ENCODE measurements around the gene DDI1. TPM values are rescaled to one million over a fixed set of nuclear protein-coding genes. Genes with fewer than 3 reads are reported as not detected.
"Not testable (repeated sequence)": the region's sequence is repeated elsewhere in the genome, so short reads cannot be mapped to it uniquely, and the experiment has no call there.

DDI1 gene
- polyA plus RNA-seq, 4 donors = not detected

DNA sequence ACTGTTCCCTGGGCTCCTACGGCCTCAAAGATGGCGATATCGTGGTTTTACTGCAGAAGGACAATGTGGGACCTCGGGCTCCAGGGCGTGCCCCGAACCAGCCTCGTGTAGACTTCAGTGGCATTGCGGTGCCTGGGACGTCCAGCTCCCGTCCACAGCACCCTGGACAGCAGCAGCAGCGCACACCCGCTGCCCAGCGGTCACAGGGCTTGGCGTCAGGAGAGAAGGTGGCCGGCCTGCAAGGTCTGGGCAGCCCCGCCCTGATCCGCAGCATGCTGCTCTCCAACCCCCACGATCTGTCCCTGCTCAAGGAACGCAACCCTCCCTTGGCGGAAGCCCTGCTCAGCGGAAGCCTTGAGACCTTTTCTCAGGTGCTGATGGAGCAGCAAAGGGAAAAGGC lies 555 bp downstream of the DDI1 start:
- DNase-seq (ENCODE audit: low read depth in 4 of 4, low spot score in 3 of 4) = no peak

DNA sequence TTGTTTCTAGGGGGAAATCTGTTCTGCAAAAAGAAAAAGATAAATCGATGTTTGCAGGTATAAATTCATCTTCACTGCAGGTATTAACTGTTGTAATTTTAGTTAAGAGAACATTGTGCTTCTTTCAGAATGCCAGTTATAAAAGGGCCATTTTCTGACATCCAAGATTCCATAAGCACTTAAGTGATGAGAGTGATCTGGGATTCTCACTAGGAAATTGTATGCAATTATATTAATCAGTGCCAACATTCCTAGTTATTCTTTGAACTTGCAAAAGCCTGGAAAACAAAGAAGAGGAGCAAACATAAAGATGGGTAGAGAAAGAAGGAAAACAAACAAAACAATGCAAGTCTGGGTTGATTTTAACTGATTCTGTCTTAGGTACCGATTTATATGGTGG lies 5.4 kb downstream of the DDI1 start:
- DNase-seq (ENCODE audit: low read depth in 4 of 4, low spot score in 3 of 4) = no peak

DNA sequence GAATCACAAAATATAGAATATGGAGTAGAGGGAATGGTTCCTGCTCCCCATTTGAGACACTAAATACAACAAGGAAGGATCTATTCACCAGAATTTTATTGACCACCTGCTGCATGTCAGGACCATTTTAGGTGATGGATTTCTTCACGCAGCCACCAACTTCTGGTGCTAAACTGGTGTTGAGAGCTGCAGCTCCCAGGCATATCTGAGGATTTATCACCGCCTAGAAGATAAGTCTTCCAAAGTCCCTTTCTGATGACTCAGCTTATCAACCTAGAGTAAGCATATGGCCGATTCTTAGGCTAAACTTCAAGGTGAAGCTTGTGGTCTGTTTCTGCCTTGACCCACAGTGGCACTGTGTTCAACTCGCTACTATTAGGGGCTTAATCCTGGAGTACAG lies 6.7 kb downstream of the DDI1 start:
- no peak for DNase-seq (ENCODE audit: low read depth in 4 of 4, low spot score in 3 of 4)

DNA sequence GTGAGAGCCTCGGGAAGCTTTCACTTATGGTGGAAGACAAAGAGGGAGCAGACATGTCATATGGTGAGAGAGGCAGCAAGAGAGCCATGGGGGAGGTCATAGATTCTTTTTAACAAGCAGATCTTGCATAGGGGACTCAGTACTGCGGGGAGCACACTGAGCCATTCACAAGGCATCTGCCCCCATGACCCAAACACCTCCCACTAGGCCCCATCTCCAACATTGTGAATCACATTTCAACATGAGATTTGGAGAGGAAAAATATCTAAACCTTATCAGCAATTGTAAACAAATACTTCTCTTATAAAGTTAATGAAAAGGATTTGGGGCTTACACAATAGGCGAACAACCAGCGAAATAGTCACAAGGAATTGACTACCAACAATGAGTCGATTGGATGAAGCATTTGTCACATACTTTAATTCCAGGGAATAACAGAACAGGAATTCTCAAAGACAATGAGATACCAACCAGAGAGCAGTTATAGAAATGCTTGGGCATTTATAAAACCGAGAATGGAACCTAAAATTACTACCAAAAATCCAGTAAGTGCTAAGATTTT lies 7.3 kb downstream of the DDI1 start:
- no peak for DNase-seq (ENCODE audit: low read depth in 4 of 4, low spot score in 3 of 4)

DNA sequence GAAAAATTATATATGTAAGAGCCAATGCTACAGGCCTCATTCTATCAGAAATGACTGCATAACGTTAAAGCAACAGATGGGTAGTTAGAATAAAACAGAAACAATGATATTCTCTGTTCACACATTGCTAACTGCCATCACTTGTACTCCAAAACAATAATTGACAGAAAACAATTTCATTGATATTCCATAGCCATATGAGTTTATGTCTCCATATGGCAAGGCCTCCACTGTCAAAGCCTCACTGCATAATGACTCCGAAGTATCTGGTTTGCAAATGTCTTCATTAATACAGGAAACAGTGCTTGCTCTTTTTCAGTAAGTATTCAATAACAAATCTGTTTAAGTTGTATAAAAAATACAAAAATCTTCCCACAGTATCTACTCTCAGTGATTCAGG lies 9.9 kb downstream of the DDI1 start:
- no peak for DNase-seq (ENCODE audit: low read depth in 4 of 4, low spot score in 3 of 4)

DNA sequence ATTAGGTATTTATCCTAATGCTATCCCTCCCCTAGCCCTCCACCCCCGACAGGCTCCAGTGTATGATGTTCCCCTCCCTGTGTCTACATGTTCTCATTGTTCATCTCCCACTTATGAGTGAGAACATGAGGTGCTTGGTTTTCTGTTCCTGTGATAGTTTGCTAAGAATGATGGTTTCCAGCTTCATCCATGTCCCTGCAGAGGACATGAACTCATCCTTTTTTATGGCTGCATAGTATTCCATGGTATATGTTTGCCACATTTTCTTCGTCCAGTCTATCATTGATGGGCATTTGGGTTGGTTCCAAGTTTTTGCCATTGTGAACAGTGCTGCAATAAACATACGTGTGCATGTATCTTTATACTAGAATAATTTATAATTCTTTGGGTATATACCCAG lies 10.4 kb downstream of the DDI1 start:
- not testable (repeated sequence) for DNase-seq (ENCODE audit: low read depth in 4 of 4, low spot score in 3 of 4)

DNA sequence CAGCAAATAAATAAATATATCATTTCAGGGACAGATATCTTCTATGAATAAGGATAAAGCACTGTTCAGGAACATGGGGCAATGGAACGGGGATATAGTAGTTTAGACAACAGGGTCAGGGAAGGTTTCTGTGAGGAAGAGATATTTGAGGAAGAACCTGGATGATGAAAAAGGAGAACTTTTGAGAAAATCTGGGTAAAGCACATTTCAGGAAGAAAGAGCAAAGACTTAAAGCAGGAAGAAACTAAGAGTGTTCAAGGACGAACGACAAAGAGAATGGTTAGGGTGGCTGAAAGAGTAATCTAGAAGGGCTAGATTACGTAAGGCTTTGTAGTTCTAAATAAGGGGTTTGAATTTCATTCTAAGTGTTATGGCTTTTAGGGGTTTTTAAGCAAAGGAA lies 12.7 kb downstream of the DDI1 start:
- no peak for DNase-seq (ENCODE audit: low read depth in 4 of 4, low spot score in 3 of 4)

DNA sequence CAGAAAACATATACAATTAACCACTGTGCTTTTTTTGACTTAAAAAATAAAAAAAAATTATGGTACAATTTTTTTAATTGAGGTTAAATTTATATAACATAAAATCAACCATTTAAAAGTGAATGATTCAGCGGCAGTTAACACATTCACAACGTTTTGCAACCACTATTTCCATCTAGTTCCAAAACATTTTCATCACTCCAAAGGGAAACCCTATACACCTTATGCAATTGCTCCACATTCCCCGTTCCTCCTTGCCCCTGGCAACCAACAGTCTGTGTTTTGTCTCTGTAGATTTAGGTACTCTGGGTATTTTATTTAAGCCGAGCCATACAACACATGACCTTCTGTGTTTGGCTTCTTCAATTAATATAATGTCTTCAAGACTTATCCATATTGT lies 15.3 kb downstream of the DDI1 start:
- no peak for DNase-seq (ENCODE audit: low read depth in 4 of 4, low spot score in 3 of 4)

DNA sequence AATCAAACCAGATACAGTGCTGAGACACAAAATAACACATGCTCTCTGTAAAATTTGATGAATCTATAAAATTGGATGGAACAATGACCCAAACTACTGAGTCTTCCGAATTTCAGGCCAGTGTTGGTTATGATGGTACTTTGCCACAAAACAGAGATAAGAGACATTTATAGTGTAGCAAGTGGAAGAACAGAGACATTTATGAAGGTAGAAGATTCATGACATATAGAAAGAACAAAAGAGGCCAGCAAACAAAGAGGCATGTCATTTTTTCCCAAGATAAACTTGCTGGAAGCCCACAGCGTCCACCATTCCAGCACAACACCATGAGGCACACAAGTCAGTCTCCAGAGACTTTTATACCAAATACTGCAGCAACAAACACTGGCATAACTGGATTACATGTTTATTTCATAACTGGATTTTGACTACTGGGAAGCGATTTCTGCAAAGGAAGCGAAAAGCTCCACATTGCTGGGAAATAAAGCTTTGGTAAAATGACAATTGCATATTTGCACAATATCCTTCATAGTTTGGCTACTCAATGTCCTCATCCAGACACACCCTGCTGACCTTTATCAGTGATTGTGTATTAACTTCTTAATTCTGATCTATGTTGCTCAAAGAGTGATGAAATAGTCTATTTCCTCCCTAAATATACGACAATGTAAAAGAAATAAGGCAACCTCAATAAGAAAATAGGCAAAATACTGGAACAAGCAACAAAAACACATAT lies 17.5 kb downstream of the DDI1 start:
- DNase-seq (ENCODE audit: low read depth in 4 of 4, low spot score in 3 of 4) = no peak

DNA sequence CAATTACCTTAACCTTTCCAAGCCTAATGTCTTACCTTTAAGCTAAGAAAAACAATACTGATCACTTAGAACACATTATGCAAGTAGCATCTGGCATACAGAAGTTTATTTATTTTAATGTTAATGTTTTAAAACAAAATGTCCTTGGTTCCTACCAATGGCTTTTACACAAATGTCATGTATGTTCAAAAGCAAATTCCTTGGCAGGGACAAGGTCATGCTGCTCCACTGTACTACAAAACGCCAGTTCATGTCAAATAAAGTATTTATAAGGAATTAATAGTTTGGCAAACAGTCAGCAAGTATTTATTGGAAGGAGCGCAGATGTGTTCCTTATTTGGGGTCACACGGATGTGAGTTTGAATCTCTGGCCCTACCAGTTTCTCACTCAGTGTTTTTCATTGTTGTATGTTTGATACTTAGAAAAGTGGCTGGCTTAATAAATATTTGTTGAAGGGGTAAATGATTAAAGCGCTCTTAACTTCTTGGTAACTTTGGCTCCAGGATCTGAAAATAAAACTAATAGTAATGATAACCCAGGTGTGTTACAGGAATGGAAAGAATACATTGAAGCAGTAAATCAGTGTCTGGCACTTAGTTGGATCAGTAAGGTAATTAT lies 18.6 kb downstream of the DDI1 start:
- DNase-seq (ENCODE audit: low read depth in 4 of 4, low spot score in 3 of 4) = no peak

DNA sequence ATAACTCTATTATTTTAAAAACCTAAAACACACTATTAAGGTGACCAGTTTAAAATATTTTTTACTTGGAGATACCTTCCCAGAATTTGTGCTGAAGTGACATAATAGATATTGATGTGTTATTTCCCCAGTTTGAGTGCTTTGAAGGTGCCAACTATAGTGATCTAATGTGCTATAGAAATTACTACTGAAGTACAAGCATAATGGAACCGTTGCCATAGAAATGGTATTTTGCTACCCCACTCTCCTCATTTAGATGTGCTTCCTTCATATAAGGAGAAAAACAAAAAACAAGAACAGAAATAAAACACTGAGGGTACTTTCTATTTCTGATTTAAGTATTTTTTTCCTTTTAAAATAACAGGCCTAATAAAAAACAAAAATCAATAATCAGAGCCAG lies 19.2 kb downstream of the DDI1 start:
- no peak for DNase-seq (ENCODE audit: low read depth in 4 of 4, low spot score in 3 of 4)

DNA sequence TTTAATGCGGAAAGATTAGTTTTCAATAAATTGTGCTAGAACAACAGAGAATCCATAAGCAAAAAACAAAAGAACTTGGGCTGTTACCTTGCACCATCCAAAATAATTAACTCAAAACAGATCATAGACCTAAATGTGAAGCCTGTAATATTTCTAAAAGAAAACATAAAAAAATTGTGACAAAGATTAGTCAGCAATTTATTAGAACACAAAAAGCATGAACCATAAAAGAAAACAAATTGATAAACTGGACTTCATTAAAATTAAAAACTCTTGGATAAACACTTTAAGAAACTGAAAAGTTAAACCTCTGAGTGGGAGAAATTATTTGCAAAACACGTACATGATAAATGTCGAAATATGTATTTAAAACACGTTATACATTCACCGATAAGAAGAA lies 21.5 kb downstream of the DDI1 start:
- DNase-seq (ENCODE audit: low read depth in 4 of 4, low spot score in 3 of 4) = no peak

DNA sequence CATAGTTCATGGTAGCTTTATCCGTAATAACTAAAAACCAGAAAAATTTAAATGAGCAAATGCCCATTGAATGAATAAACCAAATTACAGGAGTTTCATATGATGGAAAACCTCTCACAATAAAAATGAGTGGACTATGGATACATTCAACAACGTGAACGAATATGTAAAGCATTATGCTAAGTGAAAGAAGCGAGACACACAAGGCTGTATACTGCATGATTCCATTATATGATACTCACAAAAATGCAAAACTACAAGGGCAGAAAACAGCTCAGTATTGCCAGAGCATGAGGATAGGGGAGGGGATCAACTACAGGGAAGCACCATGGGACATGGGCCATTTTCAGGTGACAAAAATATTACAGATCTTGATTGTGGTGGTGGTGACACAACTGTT lies 22.2 kb downstream of the DDI1 start:
- no peak for DNase-seq (ENCODE audit: low read depth in 4 of 4, low spot score in 3 of 4)

DNA sequence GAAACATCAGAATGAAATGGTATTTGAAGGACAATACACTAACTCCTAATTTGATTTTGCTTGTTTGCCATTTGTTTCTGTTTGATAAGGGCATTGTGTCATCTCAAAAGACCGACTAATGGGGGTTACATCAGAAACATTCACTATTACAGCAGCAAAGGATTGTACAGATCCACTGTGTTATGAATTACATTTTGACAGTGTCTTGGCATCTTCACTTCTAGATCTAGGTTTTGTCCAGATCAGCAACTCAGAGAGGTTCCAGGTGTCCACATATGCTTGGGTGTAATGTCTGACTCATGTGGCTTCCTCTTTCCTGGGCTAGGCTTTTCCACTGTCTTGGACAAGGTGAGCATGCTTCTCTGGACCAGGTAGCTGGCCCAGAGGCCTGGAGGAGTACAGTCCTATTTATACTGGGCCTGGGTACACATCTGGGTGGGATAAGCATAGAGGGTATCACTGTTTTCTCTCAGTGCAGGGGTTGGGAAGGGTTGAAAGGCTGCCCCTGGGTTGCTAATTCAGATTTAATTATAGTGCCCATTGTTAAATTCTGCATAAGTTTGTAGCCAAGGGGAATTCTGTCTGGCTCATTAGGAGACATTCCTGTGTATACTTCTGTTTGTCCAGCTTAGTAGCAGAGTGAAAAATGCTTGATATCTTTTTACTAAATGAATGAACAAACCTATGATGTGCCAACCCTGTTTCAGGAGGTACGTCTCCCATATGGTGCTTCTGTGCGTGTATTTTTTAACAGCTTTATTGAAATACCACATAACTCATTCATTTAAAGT lies 23.8 kb downstream of the DDI1 start:
- DNase-seq (ENCODE audit: low read depth in 4 of 4, low spot score in 3 of 4) = no peak

DNA sequence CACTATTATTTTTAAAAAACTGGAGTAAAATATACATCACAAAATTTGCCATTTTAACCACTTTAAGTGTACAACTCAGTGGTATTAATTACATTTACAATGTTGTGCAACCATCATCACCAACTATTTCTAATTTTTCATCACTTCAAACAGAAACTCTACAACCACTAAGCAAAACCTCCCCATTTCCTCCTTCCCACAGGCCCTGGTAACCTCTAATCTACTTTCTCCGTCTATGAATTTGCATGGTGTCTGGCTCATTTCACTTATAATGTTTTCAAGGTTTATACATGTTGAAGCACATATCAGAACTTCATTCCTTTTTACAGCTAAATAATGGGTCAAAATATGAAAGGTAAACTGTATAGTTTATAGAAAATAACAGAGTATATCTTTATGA lies 24.4 kb downstream of the DDI1 start:
- no peak for DNase-seq (ENCODE audit: low read depth in 4 of 4, low spot score in 3 of 4)

DNA sequence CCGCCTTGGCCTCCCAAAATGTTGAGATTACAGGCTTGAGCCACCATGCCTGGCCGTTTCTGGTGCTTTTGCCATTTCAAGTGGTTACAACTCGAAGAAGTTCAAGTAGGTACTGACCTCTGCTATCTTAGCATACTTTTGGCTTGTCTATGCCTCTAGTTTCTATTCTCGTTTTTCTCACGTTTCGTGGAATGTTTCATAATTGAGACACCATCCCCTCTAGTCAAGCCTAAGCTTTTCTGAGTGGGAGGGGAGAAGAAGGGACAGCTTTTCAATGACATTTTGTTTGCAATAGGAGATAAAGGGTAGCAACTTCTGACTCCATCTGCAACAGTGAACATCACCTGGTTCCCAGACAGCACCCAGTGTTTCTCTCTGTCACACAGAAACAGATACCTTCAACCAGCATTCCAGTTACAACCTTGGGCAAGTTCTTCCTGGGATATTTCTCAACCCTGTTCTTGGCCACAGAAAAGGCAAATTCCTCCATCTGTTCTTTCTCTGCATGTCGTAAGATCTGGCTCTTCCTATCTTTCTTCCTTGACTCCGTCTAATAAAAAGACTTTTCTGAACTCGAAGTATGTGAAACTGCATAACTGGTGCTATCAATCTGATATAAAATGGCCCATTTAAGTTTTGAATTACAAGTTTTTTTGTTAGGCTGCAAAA lies 25.5 kb downstream of the DDI1 start:
- DNase-seq (ENCODE audit: low read depth in 4 of 4, low spot score in 3 of 4) = no peak

DNA sequence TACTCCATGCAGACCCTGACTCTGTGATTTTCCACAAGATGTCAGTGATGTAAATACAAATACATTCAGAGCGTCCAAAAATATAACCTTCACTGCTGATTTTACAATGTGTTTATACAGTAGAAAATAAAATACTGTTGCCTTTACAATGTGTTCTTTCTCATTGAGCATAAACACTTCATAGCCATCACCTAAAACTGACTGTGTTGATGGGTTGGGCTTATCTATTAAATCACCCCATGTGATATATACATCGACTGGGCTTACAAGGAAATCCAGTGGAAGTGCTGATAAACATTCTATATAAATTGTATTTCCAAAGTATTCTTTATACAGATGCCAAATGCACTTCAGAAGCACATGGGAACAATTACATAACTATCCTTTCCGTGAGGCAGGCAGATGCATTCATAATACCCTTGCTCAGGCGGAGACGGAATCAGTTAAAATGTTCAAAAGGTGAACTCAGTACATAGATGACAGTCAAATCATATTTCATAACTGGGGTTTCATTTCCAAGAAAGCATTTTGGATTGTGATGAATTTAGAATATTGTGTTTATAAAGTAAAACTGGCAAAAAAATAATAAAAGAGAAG lies 27.7 kb downstream of the DDI1 start:
- DNase-seq (ENCODE audit: low read depth in 4 of 4, low spot score in 3 of 4) = no peak

DNA sequence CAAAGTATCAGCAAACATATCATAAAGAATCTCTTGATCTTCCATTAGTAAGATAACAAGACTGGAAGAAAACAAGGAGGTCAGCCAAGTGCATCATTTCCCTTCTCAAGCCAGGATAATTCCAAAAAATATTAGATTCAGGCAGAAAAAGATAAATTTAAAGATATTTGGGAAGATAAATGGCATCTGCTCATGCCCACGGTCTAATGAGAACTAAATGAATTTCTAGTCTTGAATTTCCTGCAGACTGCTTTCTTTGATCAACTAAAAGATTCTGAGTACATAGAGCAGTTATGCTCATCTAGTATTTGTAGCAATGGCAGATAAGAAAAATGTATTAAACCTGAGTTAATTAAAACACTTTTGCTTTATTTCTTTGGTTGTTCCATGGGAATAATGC lies 31.1 kb downstream of the DDI1 start:
- DNase-seq (ENCODE audit: low read depth in 4 of 4, low spot score in 3 of 4) = no peak

DNA sequence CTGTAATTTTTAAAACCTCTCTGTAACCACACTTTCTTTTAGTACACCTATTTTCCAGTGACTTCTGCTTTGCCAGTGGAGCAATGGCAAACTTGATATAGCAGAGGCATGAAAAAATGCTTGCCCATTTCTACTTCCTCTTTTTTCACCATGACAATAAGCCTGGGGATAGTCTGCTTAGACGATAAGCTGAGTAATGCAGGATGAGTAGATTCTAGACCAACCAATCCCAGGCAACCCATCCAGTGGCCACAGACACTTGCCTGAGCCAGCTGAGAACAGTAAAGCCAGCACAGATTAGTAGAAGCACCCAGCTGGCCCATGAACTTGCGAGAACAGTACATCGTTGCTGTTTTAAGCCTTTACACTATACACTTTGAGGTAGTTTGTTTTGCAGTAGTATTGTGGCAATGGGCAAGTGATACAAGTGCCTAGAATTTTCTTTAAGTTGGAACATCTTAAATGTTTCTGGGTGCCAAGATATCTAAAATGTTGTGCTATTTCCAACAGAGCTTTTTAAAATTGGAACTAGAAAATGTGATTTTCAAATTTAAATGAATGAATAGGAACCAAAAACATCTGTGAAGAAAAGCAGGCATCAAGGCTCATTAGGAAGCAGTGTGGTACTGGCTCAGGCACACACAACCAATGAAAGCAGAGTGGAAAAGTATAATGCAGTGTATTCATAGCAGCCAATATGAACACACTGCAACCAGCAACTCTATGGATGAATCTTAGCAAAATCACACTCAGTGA lies 37.7 kb downstream of the DDI1 start:
- DNase-seq (ENCODE audit: low read depth in 4 of 4, low spot score in 3 of 4) = no peak

DNA sequence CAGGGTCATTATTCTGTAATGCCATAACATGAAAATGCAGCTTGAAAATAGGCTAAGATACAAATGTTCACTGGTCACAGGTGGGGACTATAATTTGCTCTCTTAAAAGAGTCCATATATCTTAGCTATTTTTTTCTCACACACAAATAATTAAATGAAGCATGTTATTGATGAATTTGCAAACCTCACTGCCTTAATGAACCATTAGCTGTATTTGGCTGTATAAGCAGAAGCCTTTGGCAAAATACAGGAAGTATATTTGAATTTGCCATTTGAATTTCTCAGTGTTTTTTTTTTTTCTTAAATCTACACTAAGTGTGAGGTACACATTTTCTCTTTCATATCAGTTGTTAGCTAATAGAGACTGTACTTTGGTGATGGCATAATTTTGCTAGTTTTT lies 38.7 kb downstream of the DDI1 start:
- no peak for DNase-seq (ENCODE audit: low read depth in 4 of 4, low spot score in 3 of 4)

Measured in left renal pelvis (tissue), 4 donors.